Pons (tissue), 1 donor: ENCODE results near the gene SASH3.

Source experiments
- DNase-seq: peaks from one replicate; pipeline ENCODE4 v3.0.0-alpha.2; 2016; ENCODE audit warnings: low spot score

Gene SASH3

DNA sequence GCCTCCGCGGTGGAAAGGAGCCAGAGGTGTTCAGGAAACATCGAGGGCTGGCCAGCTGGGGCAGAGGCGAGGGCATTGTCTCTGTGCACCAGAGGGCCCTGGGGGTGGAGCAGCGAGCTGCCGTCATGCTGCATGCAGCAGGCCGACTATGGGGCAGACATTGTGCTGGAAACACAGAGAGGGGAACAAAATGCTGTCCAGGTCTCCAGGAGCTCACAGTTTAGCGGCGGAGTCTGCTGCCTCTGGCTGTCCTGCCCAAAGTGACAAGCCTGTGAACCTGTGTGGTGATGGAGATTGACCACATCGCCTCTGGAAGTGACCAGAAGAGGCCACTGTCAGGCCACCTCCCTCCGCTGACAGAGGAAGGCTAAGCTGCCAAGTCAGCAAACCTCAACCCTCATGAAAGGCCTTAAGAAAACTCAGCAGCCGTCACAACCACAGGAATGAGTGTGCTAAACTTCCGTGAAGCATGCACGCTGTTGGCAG lies 20.1 kb upstream of the SASH3 start:
- DNase-seq = peak; percentile 77

DNA sequence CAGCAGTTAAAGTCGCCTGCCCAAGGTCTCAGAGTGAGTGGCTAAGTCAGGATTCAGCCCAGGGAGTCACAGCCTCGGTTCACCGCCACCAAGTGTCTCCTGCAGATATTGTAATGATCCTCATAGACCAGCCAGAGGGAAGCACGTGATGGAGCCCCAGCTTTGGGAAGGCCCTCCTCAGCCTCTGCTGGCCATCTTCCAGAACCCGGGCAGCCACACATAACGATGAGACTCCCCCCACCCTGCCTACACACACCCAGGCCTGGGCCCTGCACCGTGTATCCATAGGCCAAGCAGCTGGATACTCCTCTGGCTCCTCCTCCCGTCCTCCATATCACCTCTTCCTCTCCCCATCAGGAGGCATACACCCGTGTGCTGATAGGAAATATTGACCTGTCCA lies 19.6 kb upstream of the SASH3 start:
- DNase-seq = no peak

DNA sequence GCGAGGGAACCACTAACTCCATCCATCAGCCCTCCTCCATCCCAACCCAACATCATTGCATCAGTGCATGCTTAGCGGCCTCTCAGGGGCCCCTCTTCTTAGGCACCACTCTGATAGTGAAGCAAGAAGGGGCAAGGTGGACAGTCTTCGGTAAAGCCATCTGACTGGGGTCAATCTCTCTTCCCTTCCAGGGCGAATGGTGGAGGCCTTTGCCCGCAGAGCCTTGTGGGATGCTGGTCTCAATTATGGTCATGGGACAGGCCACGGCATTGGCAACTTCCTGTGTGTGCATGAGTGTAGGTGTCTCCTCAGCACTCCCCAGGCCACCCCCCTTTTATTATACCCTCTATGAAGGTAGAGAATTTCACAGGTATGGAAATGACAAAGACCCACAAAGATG lies 18.8 kb upstream of the SASH3 start:
- no peak for DNase-seq

DNA sequence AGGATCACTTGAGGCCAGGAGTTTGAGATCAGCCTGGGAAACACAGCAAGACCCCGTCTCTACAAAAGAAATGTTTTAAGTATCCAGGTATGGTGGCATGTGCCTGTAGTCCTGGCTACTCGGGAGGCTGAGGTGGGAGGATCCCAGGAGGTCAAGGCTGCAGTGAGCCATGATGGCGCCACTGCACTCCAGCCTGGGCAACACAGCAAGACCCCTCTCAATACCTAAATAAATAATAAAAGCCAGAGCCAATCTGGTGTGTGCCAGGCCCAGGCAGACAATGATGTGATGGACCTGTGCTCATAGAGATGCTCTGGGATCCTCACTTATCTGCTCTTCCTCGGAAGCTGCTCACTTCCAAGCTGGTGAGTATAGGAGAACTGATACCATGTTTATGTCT lies 18.2 kb upstream of the SASH3 start:
- DNase-seq = no peak

DNA sequence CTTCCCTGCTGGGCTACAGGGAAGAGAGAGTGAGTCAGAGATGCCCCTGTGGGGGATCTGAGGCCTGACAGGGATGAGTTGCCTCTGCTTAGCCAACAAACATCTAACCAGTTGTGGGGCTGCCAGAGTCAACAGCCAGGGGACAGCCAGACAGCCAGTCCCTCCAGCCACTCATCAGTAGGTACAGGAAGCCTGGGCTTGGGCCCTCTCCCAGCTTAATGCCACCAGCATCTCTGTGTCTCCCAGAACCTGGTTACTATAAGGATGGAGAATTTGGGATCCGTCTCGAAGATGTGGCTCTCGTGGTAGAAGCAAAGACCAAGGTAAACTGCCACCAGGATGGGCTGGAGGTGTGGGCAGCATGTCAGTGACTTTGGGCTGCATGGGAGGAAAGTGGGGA lies 17.3 kb upstream of the SASH3 start:
- DNase-seq = no peak

DNA sequence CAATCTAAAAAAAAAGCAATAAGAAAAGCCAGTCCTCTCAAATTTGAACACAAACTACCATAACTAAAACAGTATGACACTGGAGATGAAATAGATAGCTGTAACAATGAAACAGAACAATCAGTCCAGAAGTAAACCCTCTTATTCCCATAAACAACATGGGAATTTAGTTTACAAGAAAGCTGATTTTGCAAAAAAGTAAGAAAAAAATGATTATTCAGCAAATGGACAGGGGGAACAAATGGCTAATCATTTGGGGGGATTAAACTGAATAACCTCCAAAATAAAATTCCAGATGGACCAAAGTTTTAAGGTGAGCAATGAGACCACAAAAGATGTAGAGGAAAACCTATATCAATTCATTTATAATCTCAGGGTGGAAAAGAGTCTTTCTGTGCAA lies 16.1 kb upstream of the SASH3 start:
- no peak for DNase-seq

DNA sequence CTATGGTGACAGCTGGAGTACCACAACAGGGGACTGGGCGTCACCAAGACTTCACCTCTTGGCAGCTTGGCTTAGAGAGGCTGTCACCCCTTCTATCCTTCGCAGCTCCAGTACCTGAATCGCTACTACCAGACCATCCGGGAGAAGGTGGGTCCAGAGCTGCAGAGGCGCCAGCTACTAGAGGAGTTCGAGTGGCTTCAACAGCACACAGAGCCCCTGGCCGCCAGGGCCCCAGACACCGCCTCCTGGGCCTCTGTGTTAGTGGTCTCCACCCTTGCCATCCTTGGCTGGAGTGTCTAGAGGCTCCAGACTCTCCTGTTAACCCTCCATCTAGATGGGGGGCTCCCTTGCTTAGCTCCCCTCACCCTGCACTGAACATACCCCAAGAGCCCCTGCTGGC lies 11.6 kb upstream of the SASH3 start:
- no peak for DNase-seq

DNA sequence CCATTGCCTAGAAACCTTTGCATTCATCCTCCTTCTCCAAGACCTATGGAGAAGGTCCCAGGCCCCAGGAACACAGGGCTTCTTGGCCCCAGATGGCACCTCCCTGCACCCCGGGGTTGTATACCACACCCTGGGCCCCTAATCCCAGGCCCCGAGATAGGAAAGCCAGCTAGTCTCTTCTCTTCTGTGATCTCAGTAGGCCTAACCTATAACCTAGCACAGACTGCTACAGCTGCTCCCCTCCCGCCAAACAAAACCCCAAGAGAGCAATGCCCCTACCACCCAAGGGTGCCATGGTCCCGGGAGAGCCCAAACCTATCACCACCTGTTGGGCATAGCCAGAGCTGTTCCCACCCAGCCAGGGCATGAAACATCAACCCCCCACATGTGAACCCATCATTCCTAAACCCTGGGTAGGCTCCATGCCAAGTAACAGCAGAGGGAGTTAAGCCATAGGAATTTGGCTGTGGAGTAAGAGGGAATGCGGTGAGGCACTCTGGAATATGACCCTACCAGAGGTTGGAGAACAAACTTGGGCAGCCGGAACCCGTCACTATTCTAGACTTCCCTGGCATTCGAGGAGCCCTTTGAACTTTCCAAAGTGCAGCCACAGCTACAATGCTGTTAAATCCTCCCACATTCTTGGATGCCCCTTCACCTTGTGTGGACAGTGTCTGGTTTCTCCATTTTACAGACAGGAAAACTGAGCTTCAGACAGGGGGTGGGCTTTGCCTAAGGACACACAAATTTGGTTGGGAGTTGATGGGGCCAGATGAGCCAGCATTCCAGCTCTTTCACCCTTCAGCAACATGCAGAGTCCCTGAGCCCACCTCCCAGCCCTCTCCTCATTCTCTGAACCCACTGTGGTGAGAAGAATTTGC lies 10.9 kb upstream of the SASH3 start:
- DNase-seq = no peak

DNA sequence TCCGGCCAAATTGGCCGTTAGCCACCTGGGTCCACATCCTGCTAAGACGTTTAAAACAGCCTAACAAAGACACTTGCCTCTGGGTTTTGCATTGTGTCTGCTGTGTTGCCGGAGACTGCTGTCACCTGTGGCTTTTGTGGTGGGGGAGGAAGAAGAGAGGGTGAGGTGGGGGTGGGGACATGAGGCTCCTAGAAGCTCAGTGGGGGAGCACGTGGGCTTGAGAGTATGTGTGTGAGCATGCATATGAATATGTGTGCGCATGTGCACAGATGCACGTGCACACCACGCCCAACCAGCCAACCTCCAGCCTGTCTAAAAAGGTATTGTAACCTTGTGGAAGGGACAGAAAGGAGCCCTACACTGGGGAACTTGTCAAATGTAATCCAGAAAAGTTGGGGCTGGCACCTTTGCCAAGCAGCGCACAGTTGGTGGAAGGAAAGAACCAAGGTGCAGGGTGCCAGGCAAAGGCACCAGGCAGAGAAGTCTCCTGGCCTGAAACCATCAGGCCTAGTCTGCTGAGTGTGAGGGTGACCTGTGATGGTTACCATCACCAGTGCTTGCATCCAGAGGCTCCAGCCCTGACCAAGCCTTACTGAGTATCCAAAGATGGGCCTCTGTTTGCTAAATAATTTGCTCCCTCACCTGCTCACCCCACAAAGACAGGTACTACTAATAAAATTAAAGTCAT lies 10.1 kb upstream of the SASH3 start:
- no peak for DNase-seq

DNA sequence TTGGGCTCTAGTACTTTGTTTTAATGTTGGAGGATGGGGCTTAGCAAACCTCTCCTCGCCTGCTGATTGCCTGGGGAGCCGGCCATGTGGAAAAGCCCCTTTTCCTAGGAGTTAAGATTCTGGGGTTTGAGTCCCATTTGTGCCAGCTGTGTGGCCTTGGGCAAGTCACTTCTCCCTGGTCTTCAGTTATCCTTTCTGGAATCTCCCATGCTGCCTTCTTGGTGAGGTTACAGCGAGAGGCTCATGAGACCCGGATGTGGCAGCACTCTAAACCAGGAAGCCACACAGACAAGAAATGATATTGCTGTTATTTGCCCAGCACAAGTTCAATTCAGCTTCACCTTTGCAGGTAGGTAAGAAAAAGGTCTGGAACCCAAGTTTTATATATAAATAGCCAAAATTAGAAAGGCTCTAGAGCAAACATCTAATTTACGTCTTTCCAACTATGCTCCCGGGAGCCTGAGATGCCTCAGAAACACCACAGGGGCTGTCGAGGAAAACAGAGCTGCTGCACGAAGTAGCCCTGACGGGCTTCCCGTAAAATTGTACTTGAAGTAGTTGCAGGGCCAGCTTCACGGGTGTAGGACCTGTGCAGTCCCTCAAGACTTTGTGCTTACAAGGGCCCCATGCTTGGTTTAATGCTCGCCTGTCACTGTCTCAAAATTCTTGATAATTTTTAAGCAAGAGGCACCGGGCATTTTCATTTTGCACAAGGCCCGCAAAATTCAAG lies 8.3 kb upstream of the SASH3 start:
- no peak for DNase-seq

DNA sequence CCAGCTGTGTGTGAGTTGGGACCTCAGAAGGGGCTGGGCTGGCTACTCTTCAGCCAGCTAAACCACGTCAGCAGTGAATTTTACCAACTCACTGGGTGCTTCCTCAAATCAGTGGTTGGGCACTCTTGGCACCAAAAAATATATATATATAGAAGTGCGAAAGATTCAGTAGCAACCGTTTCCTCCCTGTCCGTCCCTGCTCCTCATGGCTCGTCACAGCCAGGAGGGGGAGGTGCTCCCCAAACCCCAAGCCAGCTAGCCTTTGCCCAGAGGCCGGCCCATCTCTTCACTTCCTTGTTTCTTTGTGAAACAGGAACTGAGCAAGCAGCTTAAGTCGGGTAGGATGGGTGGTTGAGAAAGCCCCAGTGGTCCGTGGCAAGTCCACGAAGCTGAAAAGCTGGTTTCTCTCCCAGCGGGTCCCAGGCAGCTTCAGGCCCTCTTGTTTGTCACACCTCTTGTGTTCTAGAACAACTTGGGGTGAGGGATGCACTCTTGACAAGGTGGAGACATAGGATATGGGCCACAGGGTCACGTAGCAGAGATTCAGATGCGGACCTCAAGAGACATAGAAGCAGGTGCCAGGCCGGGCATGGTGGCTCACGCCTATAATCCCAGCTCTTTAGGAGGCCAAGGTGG lies 6.8 kb upstream of the SASH3 start:
- peak; percentile 76 for DNase-seq

DNA sequence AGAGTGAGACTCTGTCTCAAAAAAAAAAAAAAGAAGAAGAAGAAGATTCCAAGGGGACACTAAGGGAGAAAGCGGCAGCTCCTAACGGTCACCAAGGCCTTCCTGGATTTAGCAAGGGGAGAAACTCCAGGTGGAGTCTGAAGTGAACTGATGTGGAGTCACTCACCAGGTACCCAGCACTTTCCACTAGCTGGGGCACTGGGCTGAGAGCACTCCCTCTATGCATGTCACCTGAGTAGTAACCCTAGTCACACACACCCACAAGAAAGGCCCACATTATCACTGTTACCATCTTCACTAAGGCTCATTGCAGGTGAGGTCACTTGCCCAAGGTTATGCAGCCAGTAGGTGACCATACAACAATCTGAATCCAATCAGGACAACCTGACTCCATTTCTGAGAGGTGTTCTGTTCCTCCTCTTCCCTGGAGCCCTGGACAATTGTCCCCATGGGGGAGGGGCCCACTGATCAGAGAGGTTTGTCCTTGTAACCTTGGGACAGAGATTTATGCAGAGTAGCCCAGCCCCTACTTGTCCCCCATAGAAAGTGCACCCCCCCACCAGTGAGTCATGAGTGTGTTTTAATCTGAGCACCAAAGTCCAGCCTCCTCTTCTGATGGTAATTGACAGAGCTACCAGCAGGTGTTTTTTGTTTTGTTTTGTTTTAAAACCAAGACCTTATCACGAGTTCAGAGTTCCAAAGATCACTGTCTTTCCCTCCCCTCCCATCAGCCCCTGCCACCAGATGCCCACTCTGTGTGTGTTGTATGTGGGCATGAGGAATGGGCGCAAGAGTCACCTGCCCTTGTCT lies 5.9 kb upstream of the SASH3 start:
- DNase-seq = no peak

DNA sequence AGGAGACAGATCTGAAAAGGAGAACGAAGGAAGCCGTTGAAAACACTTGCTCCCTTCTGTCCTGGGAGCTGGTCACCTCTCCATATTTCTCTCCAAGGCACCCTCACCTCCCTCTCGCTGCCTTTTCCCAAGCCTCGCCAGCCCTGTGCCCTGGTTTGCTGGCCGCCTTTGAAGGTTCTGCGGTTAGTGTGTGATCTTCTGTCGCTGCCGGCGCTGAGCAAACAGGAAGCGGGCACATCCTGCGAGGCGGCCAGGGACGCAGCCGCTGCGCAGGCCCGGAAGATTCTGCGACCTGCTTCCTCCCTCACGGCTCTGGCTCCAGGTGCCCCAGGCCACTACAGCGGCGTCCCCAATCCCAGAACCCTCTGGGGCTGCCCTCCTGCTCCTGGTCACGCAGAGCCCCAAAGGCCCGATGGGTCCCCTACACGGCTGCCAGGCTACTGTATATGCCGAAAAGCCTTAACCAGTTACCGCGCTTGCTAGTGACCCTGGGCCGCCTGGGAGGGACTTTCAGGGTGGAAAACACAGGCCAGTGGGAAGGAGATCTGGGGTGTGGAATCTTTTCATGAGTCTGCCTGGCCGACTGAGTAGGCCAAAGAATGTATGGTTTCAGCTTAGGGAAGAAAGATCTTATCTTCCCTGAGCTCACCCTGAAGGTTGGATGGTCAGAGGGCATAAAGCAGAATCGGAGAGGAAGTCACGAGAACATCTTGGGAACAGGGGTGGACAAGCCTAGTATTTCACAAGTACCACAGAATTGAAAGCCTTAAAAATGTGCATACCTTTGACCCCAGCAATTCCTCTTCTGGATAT lies 2.3 kb upstream of the SASH3 start:
- DNase-seq = peak; percentile 38

DNA sequence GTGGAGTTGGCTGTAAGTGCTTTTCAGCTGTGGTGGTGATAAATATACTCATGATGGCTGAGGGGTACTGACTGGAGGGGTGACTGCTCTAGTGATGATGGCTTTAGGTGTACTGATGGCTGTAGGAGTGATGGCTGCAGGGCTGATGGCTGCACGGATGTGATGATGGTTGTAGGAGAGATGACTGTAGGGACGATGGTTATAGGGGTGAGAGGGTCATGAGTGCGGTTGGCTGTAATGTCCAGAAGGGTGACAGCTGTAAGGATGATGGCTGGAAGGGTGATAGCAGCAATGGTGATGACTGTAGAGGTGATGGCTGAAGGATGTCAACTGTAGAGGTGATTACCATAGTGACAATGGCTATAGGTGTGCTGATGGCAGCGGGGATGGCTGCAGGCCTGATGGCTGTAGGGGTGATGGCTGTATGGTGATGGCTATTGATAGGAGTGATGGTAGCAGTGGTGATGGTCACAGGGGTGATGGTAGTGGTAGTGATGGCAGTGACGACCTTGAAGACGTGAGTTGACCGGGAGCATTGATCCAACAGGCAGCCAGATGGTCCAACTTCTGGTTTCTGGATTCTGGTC lies 570 bp upstream of the SASH3 start:
- no peak for DNase-seq

DNA sequence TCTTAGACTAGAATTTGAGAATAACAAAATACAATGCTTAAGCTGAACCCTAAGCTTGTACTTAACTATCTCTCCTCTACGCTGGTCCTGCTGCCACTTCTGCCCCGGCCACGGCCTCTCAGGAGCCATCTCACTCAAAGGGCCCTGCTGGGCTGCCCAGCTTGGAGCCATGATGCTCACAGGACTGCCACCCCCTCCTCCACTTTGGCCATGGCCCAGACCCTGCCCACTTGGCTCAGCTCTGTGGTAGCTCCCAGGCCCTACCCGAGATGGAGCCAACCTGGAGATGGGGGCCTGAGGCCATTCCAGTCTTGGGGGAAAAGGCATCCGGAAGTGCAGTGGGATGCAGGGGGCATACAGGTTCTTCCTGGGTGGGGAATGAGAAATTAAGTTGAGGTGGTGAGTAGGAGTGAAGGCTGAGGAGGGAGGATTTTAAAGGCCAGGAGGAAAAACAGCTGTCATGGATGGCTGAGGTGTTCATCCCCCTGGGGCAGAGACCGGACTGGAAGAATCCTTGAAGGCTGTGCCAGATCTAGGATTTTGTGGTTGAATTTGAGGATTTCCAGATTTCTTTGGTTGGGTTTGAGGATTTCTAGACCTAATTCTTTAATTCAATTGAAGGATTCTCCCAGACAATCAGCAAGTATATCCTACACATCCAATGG lies 824 bp downstream of the SASH3 start:
- DNase-seq = no peak

DNA sequence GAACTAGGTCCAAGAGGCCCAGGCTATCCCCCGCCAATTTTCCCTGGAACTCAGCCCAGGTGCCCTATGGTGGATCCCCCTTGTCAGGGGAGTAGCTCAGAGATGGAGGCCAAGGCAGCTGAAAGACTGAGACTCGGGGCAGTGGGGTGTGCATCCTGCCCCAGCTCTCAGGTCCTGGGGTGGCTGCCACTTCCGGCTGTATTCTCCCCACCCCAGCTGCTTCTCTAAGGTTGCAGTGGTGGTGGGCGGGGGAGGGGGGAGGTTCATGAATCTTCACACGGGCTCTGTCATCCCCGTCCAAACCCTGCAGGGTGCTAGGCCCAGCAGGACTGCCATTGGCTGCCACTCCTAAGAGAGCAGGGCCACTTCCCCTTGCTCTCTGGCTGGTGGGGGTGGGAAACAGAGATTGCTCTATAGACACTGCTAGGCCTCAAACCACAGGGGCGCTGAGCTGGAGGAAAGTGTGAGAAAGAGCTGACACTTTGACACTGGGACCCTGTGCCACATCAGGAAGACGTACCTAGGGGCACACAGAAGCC lies 1.5 kb downstream of the SASH3 start:
- DNase-seq = peak; percentile 33

DNA sequence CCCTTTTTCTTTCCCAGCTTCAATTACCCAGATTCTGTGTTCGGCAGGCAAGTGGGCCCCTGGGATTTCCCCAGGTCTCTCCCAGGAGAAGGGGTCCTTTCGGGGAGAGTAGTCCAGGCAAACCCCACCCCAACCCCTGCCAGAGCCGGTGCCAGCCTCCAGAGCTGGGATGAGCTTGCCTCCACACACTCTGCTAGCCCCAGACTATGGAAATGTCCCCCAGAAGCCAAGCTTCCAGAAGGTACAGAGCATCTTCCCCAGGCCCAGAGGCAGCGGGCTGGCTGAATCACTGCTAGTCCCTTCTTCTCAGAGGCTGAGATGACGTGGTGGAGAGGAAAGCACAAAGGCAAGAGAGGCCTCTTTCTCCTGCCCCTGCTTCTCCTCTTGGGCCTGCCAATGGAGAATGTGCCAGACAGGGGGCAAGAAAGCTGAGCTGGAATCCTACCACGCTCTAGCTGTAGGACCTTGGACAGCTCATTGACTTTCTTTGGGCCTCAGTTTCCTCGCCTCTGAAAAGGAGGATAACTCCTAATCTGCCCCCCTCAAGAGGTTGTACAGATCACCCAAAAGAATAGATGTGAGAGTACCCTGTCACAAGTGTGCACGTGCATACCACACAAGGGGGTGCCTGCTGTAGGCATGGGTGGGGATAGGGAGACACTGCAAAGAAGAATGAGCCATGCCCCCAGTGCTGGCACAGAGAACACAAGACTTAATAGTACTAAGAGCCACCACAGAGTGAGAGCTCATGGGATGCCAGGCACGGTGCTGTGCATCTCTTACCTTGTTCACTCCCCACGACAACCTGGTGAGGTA lies 2.1 kb downstream of the SASH3 start:
- no peak for DNase-seq

DNA sequence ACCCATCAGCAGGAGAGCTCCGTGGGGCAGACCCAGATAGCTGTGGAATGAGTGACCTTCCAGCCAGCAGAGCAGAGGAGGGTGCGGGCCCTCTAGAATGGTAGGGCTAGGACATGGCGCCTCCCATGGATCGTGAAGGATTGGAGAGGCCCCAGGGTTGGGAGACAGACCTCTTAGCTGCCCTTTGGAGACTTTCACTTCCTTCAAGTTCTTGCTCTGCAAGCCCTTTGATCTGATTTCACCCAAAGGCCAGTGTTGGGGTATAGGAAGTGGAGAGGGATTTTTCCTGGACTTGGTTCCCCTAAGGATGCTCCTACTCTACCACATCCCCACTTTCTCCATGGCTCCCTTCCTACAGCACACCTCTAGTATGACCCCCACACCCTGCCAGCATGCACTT lies 3.0 kb downstream of the SASH3 start:
- no peak for DNase-seq
